H54 (cell line): ENCODE results near the gene LINC00305.
A peak's percentile ranks its signal among the peaks of the same experiment; 100 is the strongest.

Experiments used
- DNase-seq: peaks from one replicate; pipeline ENCODE4 v3.0.0; 2011; ENCODE audit warnings: low spot score, mixed read lengths; ENCODE audit not compliant: insufficient read length
- FAIRE-seq: peaks from 3 replicates; lab custom pipeline; 2011; peaks lifted over from hg19 to GRCh38; lab: Jason Lieb, UNC
- POLR2A ChIP-seq: IDR thresholded peaks from 2 replicates; pipeline ENCODE4 v1.6.1; 2011; ENCODE audit warnings: low read depth, mild to moderate bottlenecking, low read length

LINC00305 gene

DNA sequence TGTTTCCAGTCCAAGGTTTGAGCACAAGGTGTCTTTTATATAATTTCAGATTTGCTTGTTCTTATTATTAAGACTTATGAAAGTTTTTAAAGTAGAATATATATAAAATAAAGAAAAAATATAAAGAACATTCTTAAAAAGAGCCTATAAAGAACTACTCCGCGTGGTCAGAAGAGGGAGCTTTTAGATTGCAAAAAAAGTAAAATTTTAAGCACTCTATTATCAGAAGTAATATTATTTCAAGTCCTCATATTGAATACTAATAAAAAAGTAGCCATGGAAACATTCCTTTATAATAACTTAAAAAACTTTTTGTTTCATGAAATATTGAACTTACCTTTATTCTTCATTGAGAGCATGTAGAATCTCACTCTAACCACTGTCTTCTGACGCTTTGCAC lies 51.4 kb downstream of the LINC00305 start:
- FAIRE-seq, result no peak
- DNase-seq, result no peak
- no peak for TF ChIP-seq POLR2A

DNA sequence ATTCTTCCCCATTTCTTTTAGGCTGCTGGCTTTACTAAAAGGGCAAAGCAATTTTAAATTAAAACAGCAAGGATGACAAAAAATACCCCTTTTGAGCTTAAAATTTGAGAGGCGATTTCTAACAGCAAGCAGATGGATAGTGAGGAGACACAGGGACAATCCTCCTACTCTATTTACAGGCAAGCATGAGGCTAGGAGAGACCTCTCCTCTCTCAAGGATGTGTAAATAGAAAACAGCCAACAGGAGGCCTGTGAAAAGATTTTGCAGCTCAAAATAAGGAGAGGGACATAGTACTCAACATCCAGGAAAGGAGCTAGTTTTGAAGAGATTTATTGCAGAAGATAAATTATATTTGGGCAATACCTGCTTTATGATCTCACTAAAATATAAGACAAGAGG lies 53.8 kb downstream of the LINC00305 start:
- DNase-seq (no peak), FAIRE-seq (no peak)
- TF ChIP-seq POLR2A, result no peak

DNA sequence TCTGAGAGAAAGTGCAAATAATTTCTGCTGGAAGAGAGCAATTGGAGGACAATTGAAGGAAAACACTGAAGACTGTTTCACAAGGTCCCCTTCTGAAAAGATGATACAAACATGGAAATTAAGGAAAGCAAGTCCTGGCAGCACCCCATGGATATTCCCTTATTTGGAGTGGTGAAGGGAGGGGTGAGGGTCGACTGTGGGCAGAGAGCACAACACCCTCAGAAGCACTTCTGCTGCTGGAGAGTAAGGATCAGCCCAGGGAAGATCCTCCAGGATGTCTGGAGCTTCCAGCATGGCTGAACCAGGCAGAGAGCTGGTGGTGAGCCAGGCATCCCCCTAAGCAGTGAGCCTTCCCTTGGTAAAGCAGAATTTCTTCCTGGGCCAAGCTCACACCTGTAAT lies 54.7 kb downstream of the LINC00305 start:
- no peak for DNase-seq
- no peak for FAIRE-seq

DNA sequence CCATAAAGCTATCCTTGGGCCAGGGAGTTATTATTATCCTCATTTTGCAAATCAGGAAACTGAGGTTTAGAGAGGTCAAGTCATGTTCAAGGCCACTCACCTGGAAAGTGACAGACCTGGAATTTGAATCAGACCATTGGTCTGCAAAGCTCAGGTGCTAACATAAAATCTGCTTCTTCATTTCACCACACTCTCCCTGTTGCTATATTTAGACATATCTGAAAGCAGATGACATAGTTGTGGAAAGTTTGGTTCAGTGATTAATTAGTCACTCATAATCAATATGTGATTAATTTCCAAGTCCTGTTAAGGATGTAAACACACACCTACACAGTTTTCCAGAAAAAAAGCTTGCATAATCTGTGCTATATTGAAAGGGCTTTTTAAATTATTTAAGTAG lies 57.4 kb downstream of the LINC00305 start:
- TF ChIP-seq POLR2A, result no peak
- no peak for FAIRE-seq
- DNase-seq, result no peak

More for the DNA sequence above, 54.7 kb downstream of the LINC00305 start:
- no peak for TF ChIP-seq POLR2A

DNA sequence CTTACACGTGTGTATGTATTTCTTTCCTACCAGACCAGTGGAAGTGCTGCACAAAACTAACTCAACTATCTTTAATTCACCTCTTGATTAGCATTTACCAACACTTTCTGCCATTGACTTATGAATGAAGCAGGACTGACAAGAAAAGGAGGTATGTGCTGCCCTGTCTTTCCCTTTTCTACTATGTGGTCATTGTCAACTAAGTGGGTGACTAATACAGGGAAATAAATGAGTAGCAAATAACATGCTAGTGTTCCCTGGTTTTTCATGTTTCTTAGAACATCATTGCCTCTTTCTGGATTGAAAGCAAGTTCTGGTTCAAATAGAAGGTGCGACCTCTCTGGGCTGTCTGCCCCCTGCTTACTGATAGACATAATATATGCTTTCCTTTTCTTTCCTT lies 58.0 kb downstream of the LINC00305 start:
- DNase-seq, result no peak
- FAIRE-seq, result no peak
- TF ChIP-seq POLR2A, result no peak

- DNase-seq (no peak), FAIRE-seq (no peak)
- no peak for TF ChIP-seq POLR2A
These were observed 65.0 kb downstream of the LINC00305 start for GRCh38 chr18:64083916-64084315.

GRCh38 chr18:64082513-64082912 lies 66.4 kb downstream of the LINC00305 start:
- FAIRE-seq (no peak), DNase-seq (no peak)
- no peak for TF ChIP-seq POLR2A

DNA sequence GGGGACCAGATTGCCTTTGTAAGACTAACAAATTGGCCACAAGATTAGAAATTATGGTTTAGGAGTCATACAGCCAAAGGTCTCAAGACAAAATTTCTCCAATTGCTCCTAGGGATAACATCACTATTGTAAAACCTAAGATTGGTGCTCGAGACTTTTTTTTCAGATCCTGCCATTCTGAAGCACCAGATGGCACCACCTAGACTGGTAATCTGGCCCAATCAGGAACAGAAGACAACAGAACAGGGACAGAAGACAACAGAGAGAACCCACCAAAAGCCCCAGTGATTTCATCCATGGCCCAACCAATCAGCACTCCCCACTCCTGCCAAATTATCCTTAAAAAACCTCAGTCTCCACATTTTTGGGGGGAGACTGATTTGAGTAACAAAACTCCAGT lies 66.8 kb downstream of the LINC00305 start:
- no peak for TF ChIP-seq POLR2A
- no peak for FAIRE-seq
- no peak for DNase-seq

GRCh38 chr18:64073971-64074370 lies 74.9 kb downstream of the LINC00305 start:
- DNase-seq, result no peak
- no peak for FAIRE-seq
- no peak for TF ChIP-seq POLR2A

- FAIRE-seq, result no peak
- no peak for TF ChIP-seq POLR2A
- DNase-seq, result no peak
These were observed 93.9 kb downstream of the LINC00305 start for GRCh38 chr18:64055019-64055418.

DNA sequence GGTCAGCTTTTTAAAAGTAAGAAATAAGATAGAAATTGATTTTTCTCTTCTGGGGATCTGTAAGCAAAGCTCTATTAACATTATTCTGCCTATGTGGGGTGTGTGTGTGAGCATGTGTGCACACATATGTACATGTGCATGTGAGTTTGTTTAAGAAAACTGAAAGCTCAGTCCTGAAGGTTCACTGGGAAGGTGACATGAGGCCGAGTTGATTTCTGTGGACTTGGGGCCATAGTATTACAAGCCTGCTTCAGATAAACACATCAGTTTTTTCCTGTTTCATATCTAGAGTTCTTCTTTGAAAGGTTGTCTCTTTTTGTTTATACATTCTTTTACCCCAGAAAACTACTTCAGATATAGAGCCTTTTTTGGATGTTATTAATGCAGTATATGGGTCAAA lies 95.6 kb downstream of the LINC00305 start:
- FAIRE-seq (no peak), DNase-seq (no peak)
- no peak for TF ChIP-seq POLR2A

DNA sequence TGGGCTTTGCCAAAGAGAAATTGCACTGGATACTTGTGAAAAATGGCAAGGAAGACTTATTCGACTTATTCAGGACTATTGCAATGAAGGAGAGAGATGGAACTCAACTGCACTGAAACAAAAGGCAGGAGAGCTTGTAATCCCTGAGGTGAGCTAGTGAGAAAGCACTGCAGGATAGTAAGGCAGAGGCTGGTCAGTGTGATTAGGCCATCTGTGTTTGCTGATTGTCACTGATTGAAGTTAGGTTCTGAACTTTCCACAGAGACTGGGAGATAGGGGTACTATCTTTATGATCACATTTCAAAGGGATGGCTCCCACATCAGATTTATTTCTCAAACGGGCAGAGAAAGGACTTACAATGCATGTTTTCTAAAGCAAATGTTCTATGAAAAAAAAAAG lies 96.1 kb downstream of the LINC00305 start:
- TF ChIP-seq POLR2A, result no peak
- FAIRE-seq, result no peak

GRCh38 chr18:64044616-64045015 lies 104.3 kb downstream of the LINC00305 start:
- no peak for TF ChIP-seq POLR2A
- FAIRE-seq (no peak), DNase-seq (no peak)

More for the DNA sequence above, 96.1 kb downstream of the LINC00305 start:
- no peak for DNase-seq

GRCh38 chr18:64042728-64043358 lies 106.0 kb downstream of the LINC00305 start:
- no peak for DNase-seq
- TF ChIP-seq POLR2A, result no peak
- FAIRE-seq, result no peak

DNA sequence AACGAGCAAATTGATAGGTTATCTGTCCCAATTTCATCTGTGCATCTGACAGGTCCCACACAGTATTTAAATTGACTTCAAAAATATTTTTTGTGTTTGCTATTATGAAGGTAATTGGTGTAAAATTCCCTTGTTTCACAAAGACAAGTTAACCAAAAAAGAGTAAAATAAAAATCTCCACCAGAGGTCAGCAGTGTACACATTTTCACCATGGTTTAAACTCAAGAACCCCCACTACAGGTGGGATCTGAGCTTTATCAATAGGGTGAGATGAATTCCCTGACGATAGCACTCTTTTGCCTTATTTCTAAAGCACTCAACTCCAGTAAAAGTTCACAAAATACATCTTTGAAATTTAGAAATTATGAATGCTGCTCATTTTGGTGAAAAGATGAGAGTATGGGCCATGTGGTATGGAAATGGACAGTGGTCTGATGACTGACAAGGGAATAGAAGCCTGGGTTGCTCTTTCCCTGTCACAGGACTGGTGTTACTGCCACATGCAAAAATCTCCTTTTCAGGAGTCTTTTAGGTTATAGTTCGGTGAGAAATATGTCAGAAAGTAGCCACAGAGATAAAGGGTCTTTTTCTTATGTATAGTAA lies 111.0 kb downstream of the LINC00305 start:
- FAIRE-seq (no peak), DNase-seq (peak; percentile 5)
- TF ChIP-seq POLR2A, result no peak
